K562 (cell line): ENCODE data around the gene CCSER1.

Experiments
- CTCF ChIP-seq, 3 experiments: IDR thresholded peaks in 2 of 3; conservative IDR thresholded peaks in 1 of 3; 2 replicates each; pipeline ENCODE4 v1.5.1; 2011 to 2012; ENCODE audit warnings: low read length in 3 of 3, mild to moderate bottlenecking in 3 of 3, control low read depth in 2 of 3, improper control_type of control experiment in 1 of 3, inconsistent platforms in 1 of 3, low read depth in 1 of 3, mixed read lengths in 1 of 3, moderate library complexity in 1 of 3; ENCODE audit not compliant: insufficient read depth in 2 of 3
- HCFC1 ChIP-seq: IDR thresholded peaks from 2 replicates; pipeline ENCODE4 v1.6.1; 2012; ENCODE audit warnings: low read depth, low read length, improper control_type of control experiment
- IRF1 ChIP-seq: sonication (generic); formaldehyde crosslinking; IDR thresholded peaks from 2 replicates; pipeline ENCODE4 v1.8.0; 2022; ENCODE audit warnings: missing genetic modification reagents, mild to moderate bottlenecking, borderline replicate concordance
- JUN ChIP-seq, 2 experiments: sonication (generic) in 1 of 2; formaldehyde crosslinking in 1 of 2; IDR thresholded peaks; 2 replicates each; pipeline versions ENCODE4 v1.6.1 to v1.8.0; 2012 to 2022; ENCODE audit warnings: borderline replicate concordance in 2 of 2, mild to moderate bottlenecking in 2 of 2, improper control_type of control experiment in 1 of 2, low read depth in 1 of 2, low read length in 1 of 2, missing genetic modification reagents in 1 of 2
- NR3C1 ChIP-seq: sonication (generic); formaldehyde crosslinking; IDR thresholded peaks from 2 replicates; pipeline ENCODE4 v1.8.1; 2022; ENCODE audit warnings: missing genetic modification reagents
- SREBF2 ChIP-seq: sonication (generic); formaldehyde crosslinking; IDR thresholded peaks from 2 replicates; pipeline ENCODE4 v1.4.0; 2020; ENCODE audit warnings: mild to moderate bottlenecking, missing genetic modification reagents
- ZBTB8A ChIP-seq: fragments of 450-650 bp; IDR thresholded peaks from 2 replicates; pipeline ENCODE4 v1.6.1; 2018; ENCODE audit warnings: mild to moderate bottlenecking, moderate library complexity; ENCODE audit not compliant: partially characterized antibody
- ZFX ChIP-seq: sonication (generic); formaldehyde crosslinking; IDR thresholded peaks from 2 replicates; pipeline ENCODE4 v1.8.0; 2022; ENCODE audit warnings: mild to moderate bottlenecking, missing genetic modification reagents, moderate library complexity
- ZNF280B ChIP-seq: fragments of 250-450 bp; sonication (Bioruptor Pico); IDR thresholded peaks from 2 replicates; pipeline ENCODE4 v1.5.1; 2021; ENCODE audit warnings: mild to moderate bottlenecking

GRCh38 chr4:90306810-90307209, 179.6 kb downstream of the CCSER1 start:
- no peak for TF ChIP-seq CTCF (IDR thresholded peaks at IDR 0.05 in 2 of 3, conservative IDR thresholded peaks at IDR 0.05 in 1 of 3; ENCODE audit: insufficient read depth in 2 of 3, low read depth in 1 of 3, low read length in 3 of 3)
- TF ChIP-seq ZBTB8A, result no peak
- TF ChIP-seq HCFC1, result no peak
- no peak for TF ChIP-seq SREBF2
- TF ChIP-seq ZNF280B, result no peak
- TF ChIP-seq JUN (IDR thresholded peaks at IDR 0.05; ENCODE audit: borderline replicate concordance, low read depth, low read length), result no peak
- no peak for TF ChIP-seq JUN (CRISPR knock-in tag; IDR thresholded peaks at IDR 0.05; ENCODE audit: borderline replicate concordance)
- TF ChIP-seq ZFX (CRISPR knock-in tag), result no peak
- TF ChIP-seq NR3C1 (CRISPR knock-in tag), result no peak
- no peak for TF ChIP-seq IRF1 (CRISPR knock-in tag)
